ENCODE measurements around the gene PDE3B. TPM values are rescaled to one million over a fixed set of nuclear protein-coding genes. Genes with fewer than 3 reads are reported as not detected.

The PDE3B gene
- total RNA-seq (2014; rRNA removed; shearing (Covaris generic)) = 0.74 and 0.98 TPM in 2 replicates

DNA sequence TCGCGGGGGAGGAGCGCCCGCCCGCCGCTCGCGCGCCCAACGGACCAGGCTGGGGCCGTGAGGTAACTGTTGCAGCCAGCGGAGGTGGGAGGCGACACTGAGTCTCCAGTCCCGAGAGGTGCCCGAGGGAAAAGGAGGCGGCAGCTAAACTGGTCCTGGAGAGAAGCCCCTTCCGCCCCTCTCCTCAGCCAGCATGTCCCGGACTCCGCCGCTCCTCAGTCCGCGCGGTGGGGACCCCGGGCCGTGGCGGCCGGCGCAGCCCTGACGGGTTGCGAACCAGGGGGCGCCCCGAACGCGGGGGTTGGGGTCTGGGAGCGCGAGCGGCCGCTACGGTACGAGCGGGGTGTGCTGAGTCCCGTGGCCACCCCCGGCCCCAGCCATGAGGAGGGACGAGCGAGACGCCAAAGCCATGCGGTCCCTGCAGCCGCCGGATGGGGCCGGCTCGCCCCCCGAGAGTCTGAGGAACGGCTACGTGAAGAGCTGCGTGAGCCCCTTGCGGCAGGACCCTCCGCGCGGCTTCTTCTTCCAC is at the start of gene PDE3B:
PDE3B (plus strand) TSS at position 108 of the 529 bp plus-strand sequence; CDS start at position 380, 272 bp downstream.

DNA sequence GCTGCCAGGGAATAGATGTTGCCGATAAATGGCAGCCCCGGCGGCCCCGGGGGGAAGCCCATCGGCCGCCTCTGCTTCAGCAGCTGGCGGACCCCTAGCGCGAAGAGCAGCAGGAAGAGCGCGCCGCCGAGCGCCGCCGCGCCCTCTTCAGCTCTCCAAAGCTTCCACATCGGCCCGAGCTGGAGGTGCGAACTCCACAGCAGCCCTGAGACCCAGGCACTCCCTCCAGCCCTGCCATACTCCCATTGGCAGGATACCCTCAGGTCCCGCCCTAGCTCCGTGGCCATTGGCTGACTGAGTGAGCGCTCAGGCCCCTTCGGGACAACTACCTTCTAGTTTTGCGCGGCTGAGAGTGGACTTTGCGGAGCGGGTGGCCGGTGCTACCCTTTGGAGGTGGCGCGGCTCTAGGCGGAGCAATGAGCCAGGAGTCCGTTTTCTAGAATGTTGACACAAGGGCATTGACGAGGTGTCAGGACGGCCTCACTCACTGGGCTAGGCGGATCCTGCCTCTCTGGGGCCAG is 248.5 kb downstream of the PDE3B start, which contains the start of gene CYP2R1:
CYP2R1 (minus strand) TSS at position 196 of the 521 bp plus-strand sequence; CDS start at position 170, 26 bp downstream.

Small RNAs within 50 kb of the gene (small RNA-seq; reads per million reads assigned to genes)
- not detected for gene CALCP

Other genes starting within 250 kb of the PDE3B start
- gene COPB1, start 144.0 kb upstream of the PDE3B start, total RNA-seq (2014; rRNA removed; shearing (Covaris generic)) = 63.4 and 76.8 TPM in 2 replicates
- 131 and 134 TPM in 2 replicates for gene PSMA1, start 123.4 kb upstream of the PDE3B start, total RNA-seq (2014; rRNA removed; shearing (Covaris generic))
- gene CYP2R1, start 248.4 kb downstream of the PDE3B start, total RNA-seq (2014; rRNA removed; shearing (Covaris generic)) = 1.3 and 4.8 TPM in 2 replicates